Limb (tissue), 2 donors: ENCODE measurements around the gene RTP2.

Experiments used
- DNase-seq, 2 donors: peaks; one replicate each; pipeline ENCODE4 v3.0.0-alpha.2; 2016; ENCODE audit errors: extremely low spot score in 2 of 2

The RTP2 gene, protein sequence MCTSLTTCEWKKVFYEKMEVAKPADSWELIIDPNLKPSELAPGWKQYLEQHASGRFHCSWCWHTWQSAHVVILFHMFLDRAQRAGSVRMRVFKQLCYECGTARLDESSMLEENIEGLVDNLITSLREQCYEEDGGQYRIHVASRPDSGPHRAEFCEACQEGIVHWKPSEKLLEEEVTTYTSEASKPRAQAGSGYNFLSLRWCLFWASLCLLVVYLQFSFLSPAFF

DNA sequence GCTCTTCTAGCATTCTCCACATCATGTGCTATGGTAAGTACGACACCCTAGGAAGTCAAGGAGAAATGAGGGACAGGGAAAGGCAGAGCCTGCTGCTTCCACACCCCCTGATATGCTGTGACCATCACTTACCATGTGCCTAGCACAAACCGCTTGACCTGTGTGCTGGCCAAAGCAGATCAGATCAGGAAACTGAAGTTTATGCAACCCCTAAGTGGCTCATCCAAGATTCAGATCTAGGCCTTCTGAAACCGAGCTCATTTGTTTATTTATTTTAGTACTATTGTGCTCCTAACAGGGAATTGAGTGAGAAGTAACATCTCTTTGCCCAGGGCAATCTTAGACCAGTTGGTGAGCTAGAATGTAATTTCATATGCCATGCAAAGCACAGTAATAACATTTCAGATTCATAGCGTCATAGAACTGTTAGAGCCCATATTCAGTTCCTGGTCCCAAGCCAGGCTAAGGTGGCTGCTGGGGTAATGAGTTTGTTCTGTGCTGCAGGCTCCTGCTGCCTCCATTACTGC is at the start of gene RTP2:
Gene RTP2, minus strand, starts transcription at position 51 of the 527 bp plus-strand sequence. CDS start 429 bp downstream, outside the sequence.
- DNase-seq, result no peak

DNA sequence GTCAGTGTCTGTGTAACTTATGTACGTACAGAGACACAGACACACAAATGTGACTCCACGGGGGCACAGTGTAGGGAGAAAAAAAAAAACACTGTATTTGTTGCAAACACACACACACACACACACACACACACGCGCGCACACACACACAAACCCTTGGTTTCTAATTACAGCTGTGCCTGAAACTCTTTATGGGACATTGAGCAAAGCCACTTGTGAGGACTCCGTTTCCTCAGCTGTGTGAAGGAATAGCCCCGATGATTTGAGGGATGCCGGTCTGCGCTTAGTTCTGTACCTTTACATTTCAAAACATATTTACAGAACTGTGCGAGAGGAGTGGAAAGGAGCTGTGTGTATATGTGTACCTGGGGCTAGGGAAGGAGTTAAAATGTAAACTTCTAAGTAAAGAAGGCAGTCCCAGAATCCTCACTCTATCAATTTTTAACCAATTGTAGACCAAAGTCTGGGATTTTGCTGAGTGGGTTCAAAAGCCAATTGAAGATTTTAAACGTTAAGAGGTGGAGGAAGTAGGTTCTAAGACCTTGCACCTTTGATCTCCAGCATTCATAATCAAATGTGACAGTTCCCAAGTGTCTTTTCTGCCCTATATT is 48.3 kb upstream of the RTP2 start:
- peak in 1 of 2 donors; percentile 67 for DNase-seq

DNA sequence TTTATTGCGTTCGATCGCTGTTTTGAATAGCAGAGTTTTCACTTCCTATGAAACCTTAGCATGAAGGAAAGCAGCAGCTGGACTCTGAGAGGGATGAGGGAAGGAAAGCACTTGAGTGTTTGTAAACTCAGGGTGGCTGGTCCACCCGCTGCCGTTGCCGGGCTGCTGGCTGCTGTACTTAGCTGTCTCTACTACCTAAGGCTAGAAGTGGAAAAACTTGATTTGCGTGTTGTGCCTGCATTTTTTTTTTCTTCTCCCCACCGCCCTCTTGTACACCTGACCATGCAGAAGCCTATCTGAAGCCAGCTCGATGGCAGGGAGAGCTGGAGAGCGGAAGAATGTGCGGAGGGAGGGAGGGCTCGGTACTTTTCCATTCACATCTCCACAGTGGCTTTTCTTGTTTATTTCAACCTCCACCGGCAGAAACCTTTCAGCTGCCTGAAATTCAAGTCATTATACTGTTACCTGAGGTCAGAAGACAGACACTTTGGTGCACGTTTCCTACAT is 47.7 kb upstream of the RTP2 start:
- DNase-seq, result peak; percentile 63 to 68

DNA sequence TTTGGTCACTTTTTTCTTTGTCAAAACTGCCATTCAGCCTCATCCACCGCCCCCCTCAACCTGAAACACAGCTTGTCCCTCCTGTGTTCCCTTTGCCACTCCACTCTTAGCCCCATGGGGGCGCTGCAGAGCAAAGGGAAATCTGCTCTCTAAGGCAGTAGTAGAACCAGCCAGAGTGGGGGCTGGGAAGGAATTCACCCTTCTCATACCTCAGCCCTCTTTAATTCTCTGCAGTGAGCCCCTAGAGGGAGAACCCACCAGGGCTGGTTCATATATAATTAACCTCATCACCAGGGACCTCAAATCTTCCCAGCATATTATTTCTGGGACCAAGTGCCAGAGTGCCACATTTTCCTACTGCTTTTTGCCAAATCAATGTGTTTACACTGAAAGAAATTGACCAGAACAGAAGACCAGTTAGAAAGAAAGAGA is 45.7 kb upstream of the RTP2 start:
- DNase-seq, result peak; percentile 84 to 92

DNA sequence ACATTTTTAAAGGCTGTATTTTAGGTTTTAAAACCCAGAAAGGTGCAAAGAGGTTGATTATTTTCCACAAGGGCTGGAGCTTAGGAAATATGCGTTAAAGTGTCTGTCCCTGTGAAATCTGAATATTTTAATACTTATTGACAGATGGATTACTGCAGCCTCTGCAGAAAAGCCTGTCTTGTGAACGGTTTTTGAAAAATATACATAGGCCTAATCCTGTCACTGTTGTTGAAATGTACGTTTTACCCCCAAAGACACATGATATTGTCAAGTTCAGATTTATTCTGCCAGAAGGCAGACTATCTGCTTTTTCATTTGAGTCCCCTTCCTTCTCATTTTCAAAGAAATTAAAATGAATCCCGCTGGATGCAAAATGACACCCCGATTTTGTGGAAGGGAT is 45.1 kb upstream of the RTP2 start:
- no peak for DNase-seq

DNA sequence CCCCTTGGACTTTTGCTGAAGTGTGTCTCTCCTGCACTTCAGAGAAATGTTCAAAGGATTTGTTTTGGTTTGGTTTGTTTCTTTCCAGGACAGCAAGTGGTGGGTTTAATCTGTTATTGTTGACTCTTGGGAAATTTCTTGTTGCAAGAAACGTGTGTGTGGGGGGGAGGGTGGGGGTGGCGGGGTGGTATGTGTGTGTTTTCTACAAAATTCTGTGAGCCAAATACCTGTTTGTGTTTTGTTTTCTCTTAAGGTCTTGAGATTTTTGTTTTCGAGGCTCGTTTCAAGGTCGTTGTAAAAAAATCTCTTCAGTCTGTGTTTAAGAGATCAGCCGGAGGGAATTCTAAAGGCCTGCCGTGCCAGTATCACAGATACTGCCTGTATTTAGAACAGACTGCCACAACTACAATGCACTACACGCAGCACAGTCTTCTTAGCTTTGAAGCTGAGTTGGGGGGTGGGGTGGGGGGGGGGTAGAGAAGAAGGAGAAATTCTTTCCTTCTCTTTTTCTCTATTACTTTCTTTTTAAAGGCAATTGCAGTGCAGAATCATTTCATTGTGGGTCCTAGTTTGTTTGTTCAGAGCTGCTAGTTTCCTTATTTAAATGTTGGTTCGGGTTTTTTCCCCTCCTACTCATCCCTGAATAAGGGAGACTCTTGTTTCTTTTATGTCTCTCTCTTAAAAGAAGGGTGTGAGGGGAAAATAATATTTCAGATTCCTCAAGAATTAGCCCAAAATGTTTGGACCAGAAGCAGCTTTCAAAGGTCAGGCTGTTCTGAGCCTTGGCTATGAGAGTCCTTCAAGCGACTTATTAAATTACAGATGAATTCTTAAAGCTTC is 44.3 kb upstream of the RTP2 start:
- peak; percentile 55 to 64 for DNase-seq

DNA sequence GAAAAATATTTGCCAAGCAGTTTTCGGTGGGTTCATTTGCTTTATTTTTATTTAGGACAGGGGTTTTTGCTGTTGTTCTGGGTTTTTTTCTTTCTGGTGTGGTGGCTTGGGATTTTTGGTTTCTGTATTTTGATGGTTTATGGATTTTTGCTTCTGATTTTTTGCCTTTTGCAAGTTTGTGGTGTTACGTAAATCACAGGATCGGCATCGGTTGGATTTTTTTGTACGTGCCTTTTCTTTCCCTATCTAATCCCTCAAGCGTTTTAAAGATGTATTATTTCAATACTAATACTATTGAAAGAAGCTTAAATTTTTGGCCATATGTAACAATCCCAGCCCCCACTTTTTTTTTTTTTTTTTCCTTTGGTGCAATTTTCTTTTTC is 43.7 kb upstream of the RTP2 start:
- DNase-seq, result no peak

DNA sequence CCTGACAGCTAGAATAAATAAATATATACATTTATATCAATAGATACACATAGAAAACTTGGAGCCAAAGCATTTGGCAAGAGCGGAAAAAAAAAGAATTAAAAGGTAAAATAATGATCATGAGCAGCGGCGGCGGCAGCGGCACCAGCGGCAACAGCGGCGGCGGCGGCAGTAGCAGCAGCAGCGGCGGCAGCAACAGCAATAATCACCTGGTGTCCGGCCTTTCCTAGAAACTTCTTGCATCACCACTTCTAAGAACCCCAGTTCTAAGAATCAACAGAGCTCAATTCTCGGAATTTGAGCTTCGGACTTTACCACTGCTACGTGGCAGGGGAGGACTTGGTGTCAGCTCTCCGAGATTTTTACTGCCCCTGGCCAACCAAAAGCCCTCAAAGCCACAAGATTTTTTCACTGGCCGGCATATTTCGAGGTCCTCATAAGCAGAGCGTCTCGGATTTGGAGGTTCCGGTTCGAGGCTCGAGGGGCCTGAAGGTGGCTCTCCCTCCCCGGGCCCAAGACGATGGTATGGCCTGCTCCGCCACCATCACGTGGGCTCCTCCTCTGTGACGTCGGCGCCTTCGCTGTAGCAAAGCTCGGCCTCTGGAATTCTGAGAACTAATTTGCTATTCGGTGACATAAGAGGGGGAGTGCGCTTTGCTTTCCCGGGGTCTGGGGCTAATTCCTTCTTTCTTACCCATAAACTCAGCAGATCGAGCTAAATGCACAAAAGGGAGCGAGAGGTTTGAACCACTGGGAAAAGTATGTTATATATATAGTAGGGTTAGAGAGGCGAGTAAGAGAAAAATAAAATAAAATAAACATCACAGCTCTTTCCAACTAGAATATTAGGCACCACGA is 43.1 kb upstream of the RTP2 start, which contains the start of gene BCL6:
Gene BCL6, minus strand, starts transcription at position 268 of the 858 bp plus-strand sequence. CDS start 11,775 bp downstream, outside the sequence.
- DNase-seq, result peak; percentile 94 to 98

DNA sequence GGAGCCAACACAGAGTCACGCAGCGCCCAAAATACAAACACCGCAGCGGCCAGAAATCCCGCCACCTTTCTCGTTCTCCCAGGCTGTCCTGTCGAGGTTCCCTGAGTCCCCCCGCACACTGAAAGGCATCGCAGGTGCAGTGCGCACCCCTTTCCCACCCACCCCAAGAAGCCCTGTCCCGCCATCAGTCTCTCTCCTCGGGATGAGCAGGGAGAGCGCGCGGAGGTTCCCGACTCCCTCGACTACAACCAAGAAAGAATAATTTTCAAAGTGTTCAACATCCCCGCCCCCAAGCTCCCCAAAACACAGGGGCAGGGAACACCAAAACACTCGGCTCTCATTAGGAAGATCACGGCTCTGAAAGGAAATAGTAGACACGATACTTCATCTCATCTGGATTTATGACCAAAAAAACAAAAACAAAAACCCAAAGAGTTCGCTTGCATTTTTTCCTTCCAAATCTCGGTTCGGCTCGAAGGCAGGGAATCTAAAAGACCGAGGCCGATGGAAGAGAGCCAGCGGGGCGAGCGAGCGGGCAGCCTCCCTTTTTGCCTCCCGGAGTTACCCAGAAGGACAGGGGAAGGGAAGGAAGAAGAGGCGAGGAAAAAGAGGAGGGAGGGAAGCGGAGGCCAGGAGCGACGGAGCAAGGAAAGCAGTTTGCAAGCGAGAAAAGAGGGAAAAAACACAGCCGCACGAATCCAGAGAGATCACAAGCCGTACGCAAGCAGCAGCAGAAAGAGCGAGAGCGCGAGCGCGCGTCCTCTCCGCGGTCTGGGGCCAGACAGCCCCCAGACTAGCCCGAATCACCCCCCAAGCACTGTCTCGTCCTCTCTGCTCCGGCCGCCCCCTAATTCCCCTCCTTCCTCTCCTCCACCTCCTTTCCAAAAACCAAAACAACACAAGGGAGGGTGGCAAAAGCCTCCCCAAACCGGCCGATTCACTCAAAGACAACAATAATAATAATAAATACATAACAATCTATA is 42.1 kb upstream of the RTP2 start:
- DNase-seq, result peak; percentile 75 to 79

DNA sequence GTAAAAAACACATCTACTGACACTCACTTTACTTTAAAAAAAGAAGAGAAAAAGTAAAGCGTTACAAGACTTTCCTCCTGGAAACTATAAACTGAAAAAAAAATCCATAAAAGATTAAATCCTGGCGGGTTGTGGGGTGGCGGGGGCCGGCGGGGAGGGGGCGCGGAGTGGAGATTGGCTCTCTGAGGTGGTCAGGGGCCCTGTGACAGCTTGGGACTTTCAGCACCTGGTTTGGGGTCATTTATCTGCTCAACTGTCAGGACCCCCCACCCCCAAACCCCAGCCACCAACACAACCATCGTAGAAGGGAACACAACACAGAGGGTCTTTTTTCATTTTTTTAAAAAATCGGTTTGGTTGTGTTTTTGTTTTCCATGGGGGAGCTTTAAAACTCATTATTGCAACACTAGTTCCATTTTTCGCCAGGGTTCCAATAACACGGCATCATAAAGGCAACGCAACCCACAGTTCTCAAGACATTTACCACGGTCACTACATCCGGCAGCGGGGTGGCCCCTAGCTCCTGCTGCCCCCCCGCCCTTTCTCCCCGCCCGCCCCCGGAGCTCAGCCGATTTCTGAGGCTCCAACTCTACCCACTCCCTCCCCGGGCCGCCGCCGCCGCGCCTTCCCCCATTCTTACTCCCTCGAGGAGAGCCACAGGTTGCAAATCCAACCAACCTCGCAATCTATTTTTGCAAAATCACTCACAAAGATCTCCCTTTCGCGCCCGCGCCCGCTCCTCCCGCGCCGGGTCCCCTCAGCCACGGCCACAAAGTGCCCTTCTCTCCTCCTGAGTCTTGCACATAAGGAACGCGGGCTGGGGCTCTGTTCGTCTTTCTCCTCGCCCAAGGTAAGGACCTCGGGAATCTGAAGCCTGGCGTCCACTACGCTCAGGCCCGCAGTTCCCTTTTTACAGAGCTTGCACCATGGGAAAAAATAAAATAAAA is 41.1 kb upstream of the RTP2 start:
- peak; percentile 31 to 82 for DNase-seq

DNA sequence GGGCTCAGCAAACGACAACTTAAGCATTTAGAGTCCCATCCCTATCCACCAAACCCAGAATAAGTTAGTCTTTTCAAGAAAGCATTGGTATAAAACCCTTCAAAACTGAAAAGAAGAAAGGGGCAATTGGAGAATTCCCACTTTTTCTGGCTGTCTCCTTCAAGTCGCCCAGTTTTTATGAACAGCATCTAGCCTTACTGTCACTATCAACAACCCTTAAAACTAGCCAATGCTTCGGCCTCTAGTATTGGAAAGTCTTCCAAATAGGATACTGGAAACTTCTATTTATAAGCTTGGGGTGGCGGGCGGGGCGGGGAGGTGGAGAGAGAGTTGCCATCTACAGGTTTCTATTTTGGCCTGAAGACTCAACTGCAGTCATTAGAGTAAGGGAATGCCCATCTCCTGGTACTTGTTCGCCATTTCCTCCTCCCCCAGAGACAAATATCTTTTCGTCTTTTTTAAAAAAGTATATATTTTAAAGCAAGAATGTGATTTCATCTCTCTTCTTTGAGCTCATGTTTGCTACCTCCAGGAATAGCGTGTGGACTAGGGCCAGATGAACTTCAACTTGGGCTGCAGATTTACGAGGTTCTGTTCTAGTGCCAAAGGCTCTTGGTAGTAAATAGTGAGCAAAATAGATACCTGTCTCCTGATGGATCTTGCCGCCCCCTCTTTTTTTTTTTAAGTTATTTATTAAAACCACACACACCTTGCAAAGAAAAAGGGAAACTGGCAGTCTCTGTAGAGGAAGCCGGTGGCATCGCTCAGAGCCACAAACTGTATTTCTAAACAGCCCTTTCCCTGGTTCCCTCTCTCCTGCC is 40.2 kb upstream of the RTP2 start:
- peak in 1 of 2 donors; percentile 45 for DNase-seq

DNA sequence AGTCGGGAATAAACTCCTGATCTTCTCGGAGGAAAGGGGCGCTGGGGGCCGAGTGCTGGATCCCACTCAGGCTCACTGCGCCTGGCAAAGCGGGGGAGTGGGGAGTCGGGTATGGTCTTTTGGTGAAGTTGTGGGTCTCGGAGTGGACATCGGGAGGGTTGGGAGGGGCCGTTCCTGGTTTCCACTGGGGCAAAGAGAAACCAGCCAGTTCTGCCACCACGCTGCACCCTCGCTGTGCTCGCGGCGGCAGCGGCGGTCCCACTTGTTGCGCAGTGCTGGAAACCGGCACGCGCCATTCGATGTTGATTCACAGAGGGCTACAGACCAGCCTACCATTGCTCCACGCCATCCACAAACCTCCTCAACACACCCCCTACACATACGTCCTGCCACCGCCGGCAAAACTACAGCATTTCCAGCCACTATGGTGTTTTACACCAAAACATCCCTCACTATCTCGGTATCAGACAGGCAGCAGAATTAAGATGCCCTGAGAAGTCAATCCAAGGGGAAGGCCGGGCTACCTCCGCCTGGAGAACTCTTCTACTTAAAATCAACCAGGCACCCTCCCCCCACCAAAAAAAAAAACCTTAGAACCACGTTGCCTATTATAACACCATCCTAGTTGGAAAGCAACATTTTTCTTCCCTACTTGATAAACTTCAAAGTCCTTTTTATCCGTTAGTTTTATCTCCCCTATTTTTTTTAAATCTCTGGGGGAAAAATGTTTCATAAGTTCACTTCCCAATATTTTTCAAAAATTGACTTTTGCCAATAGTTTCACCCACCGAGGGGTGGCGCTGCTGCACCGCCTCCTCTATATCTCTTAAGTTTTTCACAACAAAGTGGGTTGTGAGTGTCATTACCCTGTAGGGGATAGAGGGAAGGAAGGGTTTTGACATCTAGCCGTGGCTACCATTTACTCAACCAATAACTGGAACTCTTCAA is 39.3 kb upstream of the RTP2 start:
- DNase-seq, result peak; percentile 79 to 81

DNA sequence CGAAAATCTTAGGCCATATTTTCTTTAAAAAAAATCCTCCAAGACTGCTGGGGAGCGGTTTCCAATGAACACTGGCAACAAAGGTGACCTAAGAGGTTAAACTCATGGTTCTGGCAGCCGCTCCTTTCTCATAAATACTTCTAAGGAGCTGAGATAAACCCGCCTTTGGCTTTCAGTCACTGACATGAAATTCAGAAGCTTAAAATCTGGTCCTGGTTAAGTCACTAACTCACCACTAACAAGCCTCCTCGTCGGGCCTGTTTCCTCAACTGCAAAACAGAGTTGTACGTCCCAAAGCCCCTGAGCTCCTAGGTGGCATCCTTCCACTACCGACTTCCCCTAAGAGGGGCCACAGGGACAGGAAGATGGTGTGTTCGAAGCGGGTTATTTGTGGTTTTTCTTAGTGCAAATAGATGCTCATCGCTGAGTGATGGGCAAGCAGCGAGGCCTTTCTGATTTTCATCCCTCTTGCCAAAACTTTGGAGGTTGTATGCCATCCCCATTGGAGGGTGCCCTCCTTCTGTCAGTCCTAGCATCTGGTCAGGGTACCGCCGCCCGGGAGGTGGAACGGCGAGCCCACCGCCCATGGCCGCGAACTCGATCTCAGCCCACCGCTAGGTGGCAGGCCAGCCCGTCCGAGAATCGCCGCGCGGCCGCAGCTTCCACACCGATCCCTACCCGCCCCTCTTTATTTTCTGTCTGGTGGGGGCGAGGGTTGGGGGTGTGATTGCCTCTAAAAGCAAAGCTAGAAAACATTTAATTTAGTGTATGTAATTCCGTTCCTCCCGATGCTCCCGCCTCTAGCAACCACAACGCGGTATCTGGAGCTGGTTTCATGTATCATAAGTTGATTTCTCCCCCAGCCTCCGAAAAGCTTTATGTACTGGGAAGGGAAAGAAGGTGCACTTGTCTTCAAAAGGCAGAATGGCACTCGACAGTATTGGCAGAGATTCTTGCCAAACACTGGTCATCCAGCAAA is 38.4 kb upstream of the RTP2 start:
- DNase-seq, result peak; percentile 85 to 90

DNA sequence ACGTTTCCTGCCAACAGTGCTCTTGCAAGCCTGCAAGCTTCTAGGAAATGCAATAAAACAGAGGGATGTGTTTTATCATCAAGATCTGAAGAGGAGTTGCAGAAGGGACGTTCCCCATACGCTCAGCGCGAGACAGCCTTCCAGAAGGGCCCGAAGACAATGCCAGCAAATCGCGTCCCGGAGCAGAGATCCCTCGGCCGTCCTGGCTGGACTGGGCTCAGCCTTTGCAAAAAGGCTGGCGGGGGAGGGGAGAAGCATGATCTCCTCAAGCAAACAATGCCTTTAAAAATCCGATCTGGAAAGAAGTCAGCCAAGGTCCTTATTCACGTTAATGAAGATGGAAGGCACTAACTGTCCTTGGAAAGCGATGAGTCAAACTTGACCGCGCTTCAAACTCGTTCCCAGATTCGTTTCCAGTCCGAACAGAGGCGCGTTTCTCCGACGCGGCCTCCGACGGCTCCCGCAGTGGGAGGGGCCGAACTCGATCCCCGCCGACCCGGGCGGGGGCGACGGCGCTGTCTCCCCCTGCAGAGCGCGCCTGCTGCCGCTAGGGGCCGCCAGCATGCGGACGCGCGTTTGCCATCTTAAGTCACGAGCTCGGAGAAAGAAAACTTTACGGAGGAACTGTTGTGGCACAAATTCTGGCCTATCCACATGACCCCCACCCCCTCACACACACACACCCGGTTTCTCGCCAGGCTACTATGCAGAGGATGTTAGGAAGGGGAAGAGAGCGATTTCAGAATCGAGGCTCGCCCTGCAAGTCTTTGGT is 37.4 kb upstream of the RTP2 start:
- DNase-seq, result peak; percentile 90 to 94
